GM19463 (cell line): ENCODE measurements around the gene LMX1A.

Experiments
- ATAC-seq: cut with Tn5 transposase; IDR thresholded peaks from one replicate; pipeline ENCODE4 v1.9.1; 2021; ENCODE audit warnings: mild to moderate bottlenecking, moderate library complexity; ENCODE audit not compliant: unreplicated experiment

The LMX1A gene

GRCh38 chr1:165226326-165226725, 130.2 kb downstream of the LMX1A start:
- ATAC-seq, result no peak

GRCh38 chr1:165225650-165226049, 130.9 kb downstream of the LMX1A start:
- no peak for ATAC-seq

DNA sequence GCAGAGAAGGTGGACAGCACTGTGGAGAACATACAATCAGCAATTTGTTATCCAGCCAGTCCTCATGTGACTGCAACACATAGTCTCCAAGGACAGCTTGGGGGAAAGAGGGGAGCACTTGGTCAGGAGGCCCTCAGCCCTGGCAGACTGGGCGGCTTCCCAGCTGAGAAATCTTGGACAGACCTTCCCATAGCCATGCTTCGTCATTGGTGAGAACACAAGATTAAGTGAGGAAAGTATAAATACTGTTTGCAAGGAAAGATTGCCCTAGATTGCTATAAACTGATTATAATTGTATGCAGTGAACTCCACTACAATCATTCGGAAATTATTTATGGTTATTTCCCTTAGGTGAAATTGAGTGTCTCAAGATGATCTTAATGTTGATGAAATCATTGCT, 131.5 kb downstream of the LMX1A start:
- no peak for ATAC-seq

DNA sequence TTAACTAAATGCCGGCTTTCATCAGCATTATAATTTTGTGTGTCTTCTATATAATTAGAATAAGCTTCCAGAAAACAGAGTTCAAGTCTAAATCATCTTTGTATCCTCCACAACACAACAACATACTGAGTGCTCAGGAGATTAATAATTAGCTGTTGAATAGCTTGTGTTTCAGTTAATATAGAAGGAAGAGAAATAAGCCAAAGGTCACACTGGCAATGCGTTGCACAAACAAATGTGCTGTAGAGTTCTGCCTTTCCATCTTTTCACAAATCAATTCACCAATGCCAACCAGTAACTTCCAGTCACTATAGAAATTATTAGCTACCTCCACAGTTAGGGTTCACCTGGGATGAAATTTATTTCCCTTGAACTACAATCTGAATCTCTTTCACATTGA, 132.0 kb downstream of the LMX1A start:
- ATAC-seq, result no peak

DNA sequence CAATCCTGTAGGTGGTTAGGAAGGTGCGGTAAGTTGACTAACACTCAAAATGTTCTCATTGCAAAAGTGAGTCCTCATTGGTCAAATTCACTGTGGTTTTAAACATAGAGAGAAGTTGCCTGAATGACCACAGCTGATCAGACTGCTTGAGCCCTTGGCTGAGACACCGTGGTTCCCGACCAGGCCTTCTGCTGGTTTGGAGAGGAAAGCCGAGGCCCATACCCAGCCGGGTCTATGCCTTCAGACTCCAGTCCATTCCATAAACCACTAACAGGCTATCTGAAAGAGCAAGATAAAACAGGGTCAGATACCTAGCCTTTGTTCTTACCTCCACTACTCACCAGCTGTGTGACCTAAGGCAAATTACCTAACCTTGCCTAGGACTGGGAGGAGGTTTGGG, 133.9 kb downstream of the LMX1A start:
- no peak for ATAC-seq

GRCh38 chr1:165218731-165219130, 137.8 kb downstream of the LMX1A start:
- ATAC-seq, result no peak

DNA sequence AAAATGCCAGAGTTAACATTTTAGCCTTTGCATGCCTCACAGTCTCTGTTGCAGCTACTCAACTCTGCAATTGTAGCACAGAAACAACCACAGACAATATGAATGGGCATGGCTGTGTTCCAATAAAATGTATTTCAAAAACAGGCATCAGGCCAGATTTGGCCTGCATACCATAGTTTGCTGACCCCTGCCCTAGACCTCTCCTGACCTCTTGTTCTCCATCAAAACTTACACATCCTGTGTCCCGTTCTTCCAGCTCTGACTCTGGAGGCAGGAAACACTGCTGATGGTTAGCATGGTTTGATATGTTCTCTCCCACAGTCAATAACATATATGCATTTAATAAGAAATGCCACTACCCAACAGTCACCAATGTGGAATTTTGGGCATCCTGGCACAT, 138.6 kb downstream of the LMX1A start:
- ATAC-seq, result no peak

GRCh38 chr1:165216254-165216653, 140.3 kb downstream of the LMX1A start:
- no peak for ATAC-seq

GRCh38 chr1:165215676-165216075, 140.8 kb downstream of the LMX1A start:
- ATAC-seq, result no peak

GRCh38 chr1:165212229-165212628, 144.3 kb downstream of the LMX1A start:
- ATAC-seq, result no peak

GRCh38 chr1:165207853-165208515, 148.5 kb downstream of the LMX1A start:
- no peak for ATAC-seq

- no peak for ATAC-seq
Observed at GRCh38 chr1:165205145-165205544, 151.4 kb downstream of the LMX1A start.

GRCh38 chr1:165204548-165204947, 152.0 kb downstream of the LMX1A start:
- no peak for ATAC-seq

- ATAC-seq, result no peak
Observed at GRCh38 chr1:165191087-165191486, 165.4 kb downstream of the LMX1A start.

- no peak for ATAC-seq
Observed at GRCh38 chr1:165189913-165190312, 166.6 kb downstream of the LMX1A start.

DNA sequence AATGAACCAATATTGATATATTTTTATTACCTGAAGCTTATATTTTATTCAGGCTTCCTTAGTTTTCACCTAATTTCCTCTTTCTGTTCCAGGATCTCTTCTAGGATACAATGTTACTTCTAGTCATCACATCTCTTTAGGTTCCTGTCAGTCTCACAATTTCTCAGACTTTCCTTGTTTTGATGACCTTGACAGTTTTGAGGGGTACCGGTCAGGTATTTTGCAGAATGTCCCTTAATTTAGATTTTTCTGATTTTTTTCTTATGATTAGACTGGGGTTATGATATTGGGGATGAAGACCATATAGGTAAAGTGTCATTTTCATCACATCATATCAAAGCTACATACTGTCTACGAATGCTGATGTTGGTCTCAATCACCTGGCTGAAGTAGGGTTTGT, 167.5 kb downstream of the LMX1A start:
- no peak for ATAC-seq

DNA sequence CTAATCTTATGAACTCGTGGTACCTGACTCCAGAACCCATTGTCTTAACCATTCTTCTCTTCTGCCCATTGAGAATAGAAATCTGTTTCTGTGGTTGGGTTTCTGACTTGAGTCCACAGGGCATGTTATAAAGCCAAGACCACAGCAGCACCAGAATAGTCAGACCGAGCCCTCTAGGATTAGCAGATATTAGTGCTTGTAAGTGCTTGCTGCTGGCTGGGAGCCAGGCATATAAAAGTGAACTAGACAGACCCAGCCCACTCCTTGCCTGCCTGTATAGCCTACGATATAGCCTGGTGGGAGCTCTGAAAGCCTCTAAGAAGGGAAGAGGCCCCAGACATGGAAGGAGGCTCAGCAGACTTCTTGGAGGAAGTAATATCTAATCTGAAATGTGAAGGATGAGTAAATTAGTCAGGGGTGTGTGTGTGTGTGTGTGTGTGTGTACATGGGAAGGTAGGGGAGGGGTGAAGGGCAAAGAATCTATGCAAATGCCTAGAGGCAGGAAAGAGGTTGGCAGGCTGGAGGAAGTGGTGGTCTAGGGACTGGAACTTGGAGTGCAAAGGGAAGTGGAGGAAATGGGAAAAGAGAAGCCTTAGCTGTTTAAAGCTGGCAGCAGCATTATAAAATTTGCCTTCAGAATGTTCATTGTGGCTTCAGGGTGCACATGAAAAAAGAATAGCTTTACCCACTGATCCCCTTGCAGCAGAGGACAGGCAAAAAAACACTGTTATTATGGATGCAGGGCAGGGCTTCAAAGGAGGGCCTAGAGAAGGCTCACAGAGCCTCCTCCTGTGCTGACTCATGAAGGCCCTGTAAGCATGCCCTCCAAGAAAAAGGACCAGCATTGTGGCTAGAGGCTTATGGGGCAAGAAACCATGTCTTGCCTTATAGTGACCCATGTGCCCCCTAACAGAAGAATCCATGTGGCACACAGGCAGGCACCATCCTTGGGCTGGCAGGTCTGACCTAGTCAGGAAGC, 169.2 kb downstream of the LMX1A start:
- ATAC-seq, result no peak

GRCh38 chr1:165185161-165185889, 171.2 kb downstream of the LMX1A start:
- no peak for ATAC-seq

GRCh38 chr1:165182975-165183374, 173.5 kb downstream of the LMX1A start:
- no peak for ATAC-seq

DNA sequence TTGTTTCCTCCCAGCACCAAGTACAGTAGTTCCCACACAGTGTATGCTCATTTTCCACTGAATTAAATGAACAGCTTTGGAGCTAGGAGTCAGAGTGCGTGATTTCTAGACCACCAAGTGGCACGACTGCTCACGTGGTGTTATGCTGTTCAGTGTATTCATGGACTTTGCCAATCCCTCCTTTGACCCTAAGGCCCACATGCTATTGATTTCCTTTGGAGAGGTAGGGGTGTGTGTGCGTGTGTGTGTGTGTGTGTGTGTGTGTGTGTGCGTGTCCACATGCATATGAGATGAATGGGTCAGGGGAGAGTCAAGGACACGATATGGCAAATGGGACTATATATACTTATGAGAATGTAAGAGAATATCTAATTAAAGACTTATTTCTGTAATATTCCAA, 177.2 kb downstream of the LMX1A start:
- ATAC-seq, result no peak

DNA sequence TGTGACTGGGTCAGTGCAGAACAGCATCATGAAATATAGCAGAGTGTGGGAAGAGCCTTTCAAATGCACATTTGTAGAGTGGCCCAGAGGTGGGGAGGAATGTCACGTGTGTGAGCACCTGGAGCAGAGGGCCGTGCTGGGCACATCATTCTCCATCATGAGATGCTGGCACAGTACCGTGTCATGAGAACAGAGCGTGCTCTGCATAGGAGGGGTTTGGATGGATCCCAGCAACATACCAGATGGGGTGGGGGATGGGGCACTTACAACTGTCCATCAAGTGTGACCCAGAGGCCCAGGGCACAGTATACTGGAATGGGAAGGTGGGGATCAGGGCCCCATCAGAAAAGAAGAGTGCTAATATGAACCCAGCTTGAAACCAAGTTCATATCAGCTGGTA, 182.0 kb downstream of the LMX1A start:
- ATAC-seq, result no peak

DNA sequence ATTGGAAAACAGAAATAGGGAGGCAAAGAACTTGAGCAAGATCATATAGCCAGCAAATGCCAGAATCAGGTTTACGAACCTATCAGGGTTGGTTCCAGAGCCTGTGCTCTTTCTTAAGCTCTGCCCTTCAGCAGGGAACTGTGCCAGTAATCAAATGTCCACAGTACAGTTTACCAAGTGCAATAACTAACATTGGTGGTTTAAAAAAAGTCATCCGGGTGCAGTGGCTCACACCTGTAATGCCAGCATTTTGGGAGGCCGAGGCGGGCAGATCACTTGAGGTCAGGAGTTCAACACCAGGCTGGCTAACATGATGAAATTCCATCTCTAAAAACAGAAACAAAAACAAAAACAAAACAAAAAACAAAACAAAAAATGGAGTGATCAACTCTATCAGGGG, 182.7 kb downstream of the LMX1A start:
- no peak for ATAC-seq
